HEK293 (cell line): ENCODE data around the gene DOCK3.

Source experiments
- CTCF ChIA-PET: fragments of 350-600 bp; formaldehyde crosslinking; extraction: SDS; loops from one replicate; lab custom pipeline; 2021; ENCODE audit warnings: antibody characterized with exemption; lab: Yijun Ruan, JAX
- POLR2A ChIA-PET: fragments of 300-600 bp; formaldehyde crosslinking; extraction: SDS; loops from one replicate; lab custom pipeline; 2020; ENCODE audit warnings: antibody characterized with exemption, inconsistent platforms; lab: Yijun Ruan, JAX
- H3K27ac ChIP-seq: fragments of 200-500 bp; sonication (Bioruptor generic); 2 replicates; pipeline ENCODE4 v1.5.1; 2014; ENCODE audit warnings: low read depth, low read length, control low read depth, inconsistent platforms; ENCODE audit errors: extremely low read depth
- H3K36me3 ChIP-seq, 2 experiments: fragments of 200-500 bp in 1 of 2; sonication (Bioruptor generic) in 1 of 2; 1 replicate in 1 of 2; 2 replicates in 1 of 2; pipeline ENCODE4 v1.5.1; 2014 to 2017; ENCODE audit warnings: inconsistent platforms in 2 of 2, low read length in 2 of 2; ENCODE audit not compliant: control insufficient read depth in 2 of 2, insufficient read depth in 1 of 2
- H3K4me1 ChIP-seq: fragments of 200-500 bp; sonication (Bioruptor generic); 2 replicates; pipeline ENCODE4 v1.5.1; 2014; ENCODE audit warnings: mild to moderate bottlenecking, low read length, inconsistent platforms; ENCODE audit not compliant: control insufficient read depth, insufficient read depth
- H3K4me3 ChIP-seq: 2 replicates; pipeline ENCODE4 v1.5.1; 2011; ENCODE audit warnings: low read depth, mild to moderate bottlenecking, control low read depth, low read length, moderate library complexity
- H3K9me3 ChIP-seq: fragments of 200-500 bp; sonication (Bioruptor generic); 2 replicates; pipeline ENCODE4 v1.5.1; 2014; ENCODE audit warnings: low read depth, low read length, inconsistent platforms; ENCODE audit not compliant: control insufficient read depth, insufficient read depth
- KLF1 ChIP-seq: fragments of 450-650 bp; formaldehyde crosslinking; IDR thresholded peaks from 2 replicates; pipeline ENCODE4 v1.5.1; 2016; ENCODE audit warnings: missing biosample characterization, missing genetic modification characterization
- KLF16 ChIP-seq: fragments of 450-650 bp; formaldehyde crosslinking; IDR thresholded peaks from 2 replicates; pipeline ENCODE4 v1.5.1; 2017; ENCODE audit warnings: missing biosample characterization, missing genetic modification characterization
- PRDM2 ChIP-seq: fragments of 450-650 bp; formaldehyde crosslinking; IDR thresholded peaks from 2 replicates; pipeline ENCODE4 v1.5.1; 2016; ENCODE audit warnings: missing biosample characterization, missing genetic modification characterization, borderline replicate concordance
- RBAK ChIP-seq: fragments of 450-650 bp; formaldehyde crosslinking; IDR thresholded peaks from 2 replicates; pipeline ENCODE4 v1.5.1; 2016; ENCODE audit warnings: missing biosample characterization, missing genetic modification characterization
- SALL2 ChIP-seq: fragments of 450-650 bp; formaldehyde crosslinking; IDR thresholded peaks from 2 replicates; pipeline ENCODE4 v1.5.0; 2017; ENCODE audit warnings: missing biosample characterization, mild to moderate bottlenecking, missing genetic modification characterization, borderline replicate concordance
- ZBTB44 ChIP-seq: fragments of 450-650 bp; IDR thresholded peaks from 2 replicates; pipeline ENCODE4 v1.5.1; 2018; ENCODE audit warnings: missing biosample characterization, mild to moderate bottlenecking, missing genetic modification characterization
- ZNF155 ChIP-seq: fragments of 450-650 bp; formaldehyde crosslinking; IDR thresholded peaks from 2 replicates; pipeline ENCODE4 v1.5.1; 2016; ENCODE audit warnings: missing biosample characterization, missing genetic modification characterization
- ZNF18 ChIP-seq: fragments of 450-650 bp; formaldehyde crosslinking; IDR thresholded peaks from 2 replicates; pipeline ENCODE4 v1.5.1; 2016; ENCODE audit warnings: missing biosample characterization, missing genetic modification characterization
- ZNF24 ChIP-seq: fragments of 450-650 bp; formaldehyde crosslinking; IDR thresholded peaks from 2 replicates; pipeline ENCODE4 v1.5.1; 2016; ENCODE audit warnings: missing biosample characterization, missing genetic modification characterization
- ZNF366 ChIP-seq: fragments of 450-650 bp; formaldehyde crosslinking; conservative IDR thresholded peaks from 2 replicates; pipeline ENCODE4 v1.5.1; 2016; ENCODE audit warnings: missing biosample characterization, missing genetic modification characterization
- ZNF580 ChIP-seq: fragments of 450-650 bp; formaldehyde crosslinking; IDR thresholded peaks from 2 replicates; pipeline ENCODE4 v1.5.1; 2016; ENCODE audit warnings: missing biosample characterization, missing genetic modification characterization
- ZNF585B ChIP-seq: fragments of 450-650 bp; formaldehyde crosslinking; IDR thresholded peaks from 2 replicates; pipeline ENCODE4 v1.5.1; 2016; ENCODE audit warnings: missing biosample characterization, missing genetic modification characterization
- ZNF792 ChIP-seq: fragments of 450-650 bp; formaldehyde crosslinking; IDR thresholded peaks from 2 replicates; pipeline ENCODE4 v1.5.1; 2016; ENCODE audit warnings: missing biosample characterization, missing genetic modification characterization
- ZNF830 ChIP-seq: fragments of 450-650 bp; IDR thresholded peaks from 2 replicates; pipeline ENCODE4 v1.5.0; 2018; ENCODE audit warnings: missing biosample characterization, missing genetic modification characterization, low read depth, mild to moderate bottlenecking, moderate library complexity
- TF ChIP-seq, protein P1 (sequence below): fragments of 450-650 bp; formaldehyde crosslinking; IDR thresholded peaks from 2 replicates; pipeline ENCODE4 v1.5.1; 2016; ENCODE audit warnings: missing biosample characterization, missing genetic modification characterization

Gene DOCK3

GRCh38 chr3:50662408-50662807, 12.3 kb upstream of the DOCK3 start:
- H3K4me1 ChIP-seq = no peaks in the 10 kb centered on the region
- H3K36me3 ChIP-seq = no peaks in the 10 kb centered on the region
- no peak overlapping the region for H3K4me3 ChIP-seq
- POLR2A ChIA-PET = no interaction called here
- CTCF ChIA-PET = interaction anchor here (0.8 to 1.1 kb wide), 2 partner anchors 10 to 34 kb away, joined by 3 read pairs; no protein-coding TSS in a partner anchor
- no peak for TF ChIP-seq ZNF585B (tag by site-specific recombination)
- TF ChIP-seq KLF1 (tag by site-specific recombination) = no peak
- no peak for TF ChIP-seq ZNF24 (tag by site-specific recombination)
- TF ChIP-seq ZNF792 (tag by site-specific recombination) = no peak
- no peak for TF ChIP-seq SALL2 (tag by site-specific recombination)
- TF ChIP-seq ZNF155 = no peak
- no peak for TF ChIP-seq PRDM2 (tag by site-specific recombination)
- no peak for TF ChIP-seq KLF16 (tag by site-specific recombination)
- no peak for TF ChIP-seq ZNF830
- TF ChIP-seq, protein P1, sequence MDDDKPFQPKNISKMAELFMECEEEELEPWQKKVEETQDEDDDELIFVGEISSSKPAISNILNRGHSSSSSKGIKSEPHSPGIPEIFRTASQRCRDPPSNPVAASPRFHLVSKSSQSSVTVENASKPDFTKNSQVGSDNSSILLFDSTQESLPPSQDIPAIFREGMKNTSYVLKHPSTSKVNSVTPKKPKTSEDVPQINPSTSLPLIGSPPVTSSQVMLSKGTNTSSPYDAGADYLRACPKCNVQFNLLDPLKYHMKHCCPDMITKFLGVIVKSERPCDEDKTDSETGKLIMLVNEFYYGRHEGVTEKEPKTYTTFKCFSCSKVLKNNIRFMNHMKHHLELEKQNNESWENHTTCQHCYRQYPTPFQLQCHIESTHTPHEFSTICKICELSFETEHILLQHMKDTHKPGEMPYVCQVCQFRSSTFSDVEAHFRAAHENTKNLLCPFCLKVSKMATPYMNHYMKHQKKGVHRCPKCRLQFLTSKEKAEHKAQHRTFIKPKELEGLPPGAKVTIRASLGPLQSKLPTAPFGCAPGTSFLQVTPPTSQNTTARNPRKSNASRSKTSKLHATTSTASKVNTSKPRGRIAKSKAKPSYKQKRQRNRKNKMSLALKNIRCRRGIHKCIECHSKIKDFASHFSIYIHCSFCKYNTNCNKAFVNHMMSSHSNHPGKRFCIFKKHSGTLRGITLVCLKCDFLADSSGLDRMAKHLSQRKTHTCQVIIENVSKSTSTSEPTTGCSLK = no peak
- no peak for TF ChIP-seq ZNF580 (tag by site-specific recombination)
- TF ChIP-seq ZBTB44 (tag by site-specific recombination) = no peak
- TF ChIP-seq RBAK (tag by site-specific recombination) = no peak
- no peak for TF ChIP-seq ZNF366 (tag by site-specific recombination)
- no peak for TF ChIP-seq ZNF18 (tag by site-specific recombination)
- no peaks in the 10 kb centered on the region for H3K9me3 ChIP-seq
- no peak overlapping the region for H3K27ac ChIP-seq
